K562 (cell line): Measurements from ENCODE around the gene KIF3A. TPM values are rescaled to one million over a fixed set of nuclear protein-coding genes. Genes with fewer than 3 reads are reported as not detected.
A peak's percentile ranks its signal among the peaks of the same experiment; 100 is the strongest.

ENCODE experiments used
- HNRNPH1 ChIP-seq: fragments of 200-400 bp; formaldehyde crosslinking; optimal IDR thresholded peaks from 2 replicates; pipeline ENCODE3; 2017; ENCODE audit warnings: low read depth, mild to moderate bottlenecking, low read length, moderate library complexity
- HNRNPLL ChIP-seq: fragments of 200-400 bp; formaldehyde crosslinking; IDR thresholded peaks from 2 replicates; pipeline ENCODE4 v1.6.1; 2017; ENCODE audit warnings: low read length, low read depth, mild to moderate bottlenecking; ENCODE audit not compliant: poor library complexity, severe bottlenecking
- NFXL1 ChIP-seq: fragments of 450-650 bp; formaldehyde crosslinking; IDR thresholded peaks from 2 replicates; pipeline ENCODE4 v1.4.0; 2021; ENCODE audit warnings: mild to moderate bottlenecking
- NONO ChIP-seq, 2 experiments: fragments of 200-400 bp in 1 of 2; fragments of 450-650 bp in 1 of 2; formaldehyde crosslinking in 1 of 2; IDR thresholded peaks; 2 replicates each; pipeline ENCODE4 v1.6.1; 2017; ENCODE audit warnings: low read depth in 2 of 2, mild to moderate bottlenecking in 2 of 2, moderate library complexity in 2 of 2, low read length in 1 of 2
- PML ChIP-seq: IDR thresholded peaks from 2 replicates; pipeline ENCODE4 v1.6.1; 2012; ENCODE audit warnings: low read length, inconsistent platforms
- SMAD4 ChIP-seq: fragments of 250-450 bp; sonication (Bioruptor Pico); conservative IDR thresholded peaks from 2 replicates; pipeline ENCODE4 v1.8.0; 2021; ENCODE audit warnings: inconsistent platforms, mild to moderate bottlenecking, moderate library complexity
- SUPT5H ChIP-seq: fragments of 450-650 bp; IDR thresholded peaks from 2 replicates; pipeline ENCODE4 v1.6.1; 2016
- ZNF232 ChIP-seq: sonication (generic); formaldehyde crosslinking; IDR thresholded peaks from 2 replicates; pipeline ENCODE4 v1.8.0; 2022; ENCODE audit warnings: mild to moderate bottlenecking, missing genetic modification reagents
- polyA plus RNA-seq, 8 experiments: library from polyadenylated mRNA; depleted of rRNA in 4 of 8; stranded (reverse) in 5 of 8; unstranded in 3 of 8; fragments of >200 nt; fragmentation: Nextera tagmentation in 2 of 8; fragmentation: Illumina TruSeq in 1 of 8; extraction: Ambion mirVana in 2 of 8; extraction: Trizol in 1 of 8; gene quantifications; 2 replicates each; pipeline versions ENCODE4 v1.2.1 to v1.2.3, GENCODE V29; 2011 to 2014; ENCODE audit warnings: inconsistent platforms in 1 of 8, missing spikeins in 1 of 8
- total RNA-seq, 7 experiments: library from RNA; depleted of rRNA in 6 of 7; stranded (reverse); fragments of >200 nt in 6 of 7; fragmentation: Illumina TruSeq in 2 of 7; extraction: Trizol in 2 of 7; gene quantifications; 2 replicates each; pipeline versions ENCODE4 v1.2.1 to v1.2.3, GENCODE V29; 2011 to 2021; ENCODE audit warnings: low replicate concordance in 1 of 7
- TF ChIP-seq, protein P1 (sequence below): fragments of 250-450 bp; sonication (Bioruptor Pico); IDR thresholded peaks from 2 replicates; pipeline ENCODE4 v1.4.0; 2020; ENCODE audit warnings: mild to moderate bottlenecking, moderate library complexity, borderline replicate concordance
- TF ChIP-seq, protein P2 (sequence below): fragments of 200-800 bp; sonication (Bioruptor generic); IDR thresholded peaks from 2 replicates; pipeline ENCODE4 v1.6.1; 2017; ENCODE audit warnings: missing genetic modification characterization, missing compliant biosample characterization
- TF ChIP-seq, protein P3 (sequence below), 2 experiments: IDR thresholded peaks; 2 replicates each; pipeline ENCODE4 v1.6.1; 2011; ENCODE audit warnings: borderline replicate concordance in 1 of 2, control low read depth in 1 of 2, low read depth in 1 of 2, low read length in 1 of 2, mild to moderate bottlenecking in 1 of 2, mixed read lengths in 1 of 2, moderate library complexity in 1 of 2; ENCODE audit not compliant: insufficient read depth in 1 of 2, insufficient read length in 1 of 2, poor library complexity in 1 of 2, severe bottlenecking in 1 of 2; ENCODE audit errors: extremely low read depth in 1 of 2
- TF ChIP-seq, protein P4 (sequence below): fragments of 250-450 bp; sonication (Bioruptor Pico); IDR thresholded peaks from 2 replicates; pipeline ENCODE4 v1.5.0; 2021
- TF ChIP-seq, protein P5 (sequence below): fragments of 250-450 bp; sonication (Bioruptor Pico); IDR thresholded peaks from 2 replicates; pipeline ENCODE4 v1.4.0; 2020; ENCODE audit warnings: mild to moderate bottlenecking, moderate library complexity

The KIF3A gene
- total and polyA plus RNA-seq, 9 of the 15 experiments (the other 6 are each of a cell fraction or from before 2014, with no cell fraction given): 1.5 to 7.8 (median 6.0) TPM

DNA sequence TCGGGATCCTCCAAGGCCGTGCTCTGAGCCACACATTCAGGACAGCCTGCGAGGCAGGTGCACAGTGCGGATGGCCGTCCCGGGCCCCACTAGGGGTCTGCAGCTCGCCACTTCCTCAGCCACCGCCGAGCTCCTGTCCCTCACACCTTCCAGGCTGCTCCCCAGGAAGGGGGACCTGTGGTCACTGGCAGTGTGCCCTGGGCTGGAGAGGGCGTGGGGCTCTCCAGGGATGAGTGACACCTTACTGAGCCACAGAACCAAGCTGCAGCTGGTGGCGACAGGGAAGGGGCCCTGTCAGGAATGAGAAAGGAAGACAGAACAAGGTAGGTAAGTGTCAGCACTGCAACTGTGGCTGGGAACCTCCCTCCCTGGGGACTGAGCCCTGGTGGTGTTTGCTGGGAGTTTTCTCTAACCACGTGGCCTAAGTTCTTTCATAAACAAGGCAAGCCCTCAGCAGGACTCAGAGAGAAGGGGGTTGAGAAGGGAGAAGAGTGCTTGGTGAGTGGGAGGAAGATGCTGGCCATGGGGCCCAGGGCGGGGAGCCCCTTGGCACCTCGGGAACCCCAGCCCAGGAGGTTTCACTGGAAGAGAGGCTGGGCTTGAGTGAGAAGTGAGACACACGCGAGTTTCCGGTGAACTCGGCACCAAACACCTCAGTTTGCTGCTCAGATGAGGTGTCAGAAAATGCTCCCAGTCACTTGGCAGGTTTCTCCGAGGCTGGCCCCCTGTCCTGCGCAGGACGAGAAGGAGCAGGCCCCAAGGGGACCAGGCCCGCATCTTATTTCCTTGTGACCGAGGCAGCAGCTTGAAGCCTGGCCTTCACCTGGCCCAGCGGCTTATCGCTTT is 74.2 kb downstream of the KIF3A start (continued):
- TF ChIP-seq SMAD4 (CRISPR knock-in tag): peak; percentile 1; the same call in 1 of the 2 replicates
- no peak for TF ChIP-seq PML
- TF ChIP-seq HNRNPLL: no peak
- no peak for TF ChIP-seq NONO (IDR thresholded peaks at IDR 0.05; ENCODE audit: low read depth in 2 of 2, low read length in 1 of 2)
- TF ChIP-seq, protein P1, sequence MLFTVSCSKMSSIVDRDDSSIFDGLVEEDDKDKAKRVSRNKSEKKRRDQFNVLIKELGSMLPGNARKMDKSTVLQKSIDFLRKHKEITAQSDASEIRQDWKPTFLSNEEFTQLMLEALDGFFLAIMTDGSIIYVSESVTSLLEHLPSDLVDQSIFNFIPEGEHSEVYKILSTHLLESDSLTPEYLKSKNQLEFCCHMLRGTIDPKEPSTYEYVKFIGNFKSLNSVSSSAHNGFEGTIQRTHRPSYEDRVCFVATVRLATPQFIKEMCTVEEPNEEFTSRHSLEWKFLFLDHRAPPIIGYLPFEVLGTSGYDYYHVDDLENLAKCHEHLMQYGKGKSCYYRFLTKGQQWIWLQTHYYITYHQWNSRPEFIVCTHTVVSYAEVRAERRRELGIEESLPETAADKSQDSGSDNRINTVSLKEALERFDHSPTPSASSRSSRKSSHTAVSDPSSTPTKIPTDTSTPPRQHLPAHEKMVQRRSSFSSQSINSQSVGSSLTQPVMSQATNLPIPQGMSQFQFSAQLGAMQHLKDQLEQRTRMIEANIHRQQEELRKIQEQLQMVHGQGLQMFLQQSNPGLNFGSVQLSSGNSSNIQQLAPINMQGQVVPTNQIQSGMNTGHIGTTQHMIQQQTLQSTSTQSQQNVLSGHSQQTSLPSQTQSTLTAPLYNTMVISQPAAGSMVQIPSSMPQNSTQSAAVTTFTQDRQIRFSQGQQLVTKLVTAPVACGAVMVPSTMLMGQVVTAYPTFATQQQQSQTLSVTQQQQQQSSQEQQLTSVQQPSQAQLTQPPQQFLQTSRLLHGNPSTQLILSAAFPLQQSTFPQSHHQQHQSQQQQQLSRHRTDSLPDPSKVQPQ (CRISPR knock-in tag): no peak
- TF ChIP-seq NFXL1 (CRISPR knock-in tag): no peak
- TF ChIP-seq, protein P2, sequence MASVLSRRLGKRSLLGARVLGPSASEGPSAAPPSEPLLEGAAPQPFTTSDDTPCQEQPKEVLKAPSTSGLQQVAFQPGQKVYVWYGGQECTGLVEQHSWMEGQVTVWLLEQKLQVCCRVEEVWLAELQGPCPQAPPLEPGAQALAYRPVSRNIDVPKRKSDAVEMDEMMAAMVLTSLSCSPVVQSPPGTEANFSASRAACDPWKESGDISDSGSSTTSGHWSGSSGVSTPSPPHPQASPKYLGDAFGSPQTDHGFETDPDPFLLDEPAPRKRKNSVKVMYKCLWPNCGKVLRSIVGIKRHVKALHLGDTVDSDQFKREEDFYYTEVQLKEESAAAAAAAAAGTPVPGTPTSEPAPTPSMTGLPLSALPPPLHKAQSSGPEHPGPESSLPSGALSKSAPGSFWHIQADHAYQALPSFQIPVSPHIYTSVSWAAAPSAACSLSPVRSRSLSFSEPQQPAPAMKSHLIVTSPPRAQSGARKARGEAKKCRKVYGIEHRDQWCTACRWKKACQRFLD (CRISPR knock-in tag): no peak
- TF ChIP-seq, protein P3, sequence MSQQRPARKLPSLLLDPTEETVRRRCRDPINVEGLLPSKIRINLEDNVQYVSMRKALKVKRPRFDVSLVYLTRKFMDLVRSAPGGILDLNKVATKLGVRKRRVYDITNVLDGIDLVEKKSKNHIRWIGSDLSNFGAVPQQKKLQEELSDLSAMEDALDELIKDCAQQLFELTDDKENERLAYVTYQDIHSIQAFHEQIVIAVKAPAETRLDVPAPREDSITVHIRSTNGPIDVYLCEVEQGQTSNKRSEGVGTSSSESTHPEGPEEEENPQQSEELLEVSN (IDR thresholded peaks at IDR 0.05; ENCODE audit: borderline replicate concordance in 1 of 2, extremely low read depth in 1 of 2, insufficient read depth in 1 of 2, insufficient read length in 1 of 2, low read depth in 1 of 2, low read length in 1 of 2, poor library complexity in 1 of 2, severe bottlenecking in 1 of 2): peak in 1 of 2 experiments; percentile 27
- TF ChIP-seq ZNF232 (CRISPR knock-in tag): no peak
- TF ChIP-seq, protein P4, sequence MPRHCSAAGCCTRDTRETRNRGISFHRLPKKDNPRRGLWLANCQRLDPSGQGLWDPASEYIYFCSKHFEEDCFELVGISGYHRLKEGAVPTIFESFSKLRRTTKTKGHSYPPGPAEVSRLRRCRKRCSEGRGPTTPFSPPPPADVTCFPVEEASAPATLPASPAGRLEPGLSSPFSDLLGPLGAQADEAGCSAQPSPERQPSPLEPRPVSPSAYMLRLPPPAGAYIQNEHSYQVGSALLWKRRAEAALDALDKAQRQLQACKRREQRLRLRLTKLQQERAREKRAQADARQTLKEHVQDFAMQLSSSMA (CRISPR knock-in tag): no peak
- TF ChIP-seq, protein P5, sequence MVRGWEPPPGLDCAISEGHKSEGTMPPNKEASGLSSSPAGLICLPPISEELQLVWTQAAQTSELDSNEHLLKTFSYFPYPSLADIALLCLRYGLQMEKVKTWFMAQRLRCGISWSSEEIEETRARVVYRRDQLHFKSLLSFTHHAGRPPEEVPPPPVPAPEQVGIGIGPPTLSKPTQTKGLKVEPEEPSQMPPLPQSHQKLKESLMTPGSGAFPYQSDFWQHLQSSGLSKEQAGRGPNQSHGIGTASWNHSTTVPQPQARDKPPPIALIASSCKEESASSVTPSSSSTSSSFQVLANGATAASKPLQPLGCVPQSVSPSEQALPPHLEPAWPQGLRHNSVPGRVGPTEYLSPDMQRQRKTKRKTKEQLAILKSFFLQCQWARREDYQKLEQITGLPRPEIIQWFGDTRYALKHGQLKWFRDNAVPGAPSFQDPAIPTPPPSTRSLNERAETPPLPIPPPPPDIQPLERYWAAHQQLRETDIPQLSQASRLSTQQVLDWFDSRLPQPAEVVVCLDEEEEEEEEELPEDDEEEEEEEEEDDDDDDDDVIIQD (CRISPR knock-in tag): no peak
- no peak for TF ChIP-seq SUPT5H
- TF ChIP-seq HNRNPH1: no peak
